Activated T-cell treated with anti-CD3 and anti-CD28 coated beads, Interleukin-2, amount 50 U/mL, for 24 hours (primary cell): Measurements from ENCODE around the gene SPAST.
"Not testable (repeated sequence)": the region's sequence is repeated elsewhere in the genome, so short reads cannot be mapped to it uniquely, and the experiment has no call there.

ENCODE experiments used
- DNase-seq: peaks from one replicate; pipeline ENCODE4 v3.0.0-alpha.2; 2020
- H3K27ac Mint-ChIP-seq: 2 replicates; pipeline ENCODE4 v1.8.0; 2020; ENCODE audit warnings: mild to moderate bottlenecking, mixed read lengths
- H3K27me3 Mint-ChIP-seq: 2 replicates; pipeline ENCODE4 v1.8.0; 2020; ENCODE audit warnings: mixed read lengths
- H3K36me3 Mint-ChIP-seq: 2 replicates; pipeline ENCODE4 v1.8.0; 2020; ENCODE audit warnings: low read depth, mixed read lengths
- H3K4me1 Mint-ChIP-seq: 2 replicates; pipeline ENCODE4 v1.8.0; 2020; ENCODE audit warnings: low read depth, mixed read lengths
- H3K4me3 Mint-ChIP-seq: 2 replicates; pipeline ENCODE4 v1.8.0; 2020; ENCODE audit warnings: mild to moderate bottlenecking, moderate library complexity, mixed read lengths
- H3K9me3 Mint-ChIP-seq: 2 replicates; pipeline ENCODE4 v1.8.0; 2020; ENCODE audit warnings: mixed read lengths

The SPAST gene

DNA sequence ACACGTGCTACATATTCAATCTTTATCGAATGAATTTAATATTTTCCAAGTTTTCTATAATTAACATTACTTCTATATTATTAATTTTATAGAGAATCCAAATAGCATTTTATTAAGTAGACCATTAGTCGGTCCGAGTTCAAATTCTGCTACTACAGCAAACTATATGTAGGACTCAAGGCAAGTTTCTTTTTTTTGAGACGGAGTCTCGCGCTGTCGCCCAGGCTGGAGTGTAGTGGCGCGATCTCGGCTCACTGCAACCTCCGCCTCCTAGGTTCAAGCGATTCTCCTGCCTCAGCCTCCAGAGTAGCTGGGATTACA, 101.6 kb downstream of the SPAST start:
- Mint-ChIP-seq H3K4me1 (peaks cover 36% of the 10 kb centered on the region), H3K36me3 (peaks cover 33% of the 10 kb centered on the region), H3K4me3 (peak overlapping the region; percentile 100), H3K27ac (peak overlapping the region; percentile 99)
- not testable (repeated sequence) for DNase-seq, H3K9me3 Mint-ChIP-seq, H3K27me3 Mint-ChIP-seq

DNA sequence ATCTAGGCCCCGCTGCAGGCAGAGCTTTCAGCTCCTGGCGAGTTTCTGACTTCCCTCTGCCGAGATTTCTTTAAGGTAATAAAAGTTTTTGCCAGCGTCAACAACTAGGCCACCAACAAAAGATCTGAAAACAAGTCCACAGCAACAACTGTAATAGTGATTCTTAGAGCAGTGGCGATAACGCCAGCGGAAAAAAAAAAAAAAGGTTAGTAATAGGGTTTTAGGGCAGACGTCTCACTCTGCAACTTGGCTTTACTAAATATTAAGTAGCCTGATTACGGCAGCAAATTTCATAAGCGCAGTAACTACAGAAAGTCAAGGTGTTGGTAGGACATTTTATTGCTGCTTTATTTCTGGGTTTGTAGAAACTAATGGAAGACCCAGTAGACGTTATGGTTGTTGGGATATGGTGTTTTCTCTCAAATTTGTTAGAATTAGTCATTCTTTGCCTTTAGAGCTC, 102.8 kb downstream of the SPAST start:
- Mint-ChIP-seq H3K27me3 (no peaks in the 10 kb centered on the region), H3K27ac (peak overlapping the region; percentile 99), H3K9me3 (no peaks in the 10 kb centered on the region), H3K4me3 (peak overlapping the region; percentile 100), H3K4me1 (peaks cover 43% of the 10 kb centered on the region), H3K36me3 (peaks cover 41% of the 10 kb centered on the region)
- DNase-seq = no peak

DNA sequence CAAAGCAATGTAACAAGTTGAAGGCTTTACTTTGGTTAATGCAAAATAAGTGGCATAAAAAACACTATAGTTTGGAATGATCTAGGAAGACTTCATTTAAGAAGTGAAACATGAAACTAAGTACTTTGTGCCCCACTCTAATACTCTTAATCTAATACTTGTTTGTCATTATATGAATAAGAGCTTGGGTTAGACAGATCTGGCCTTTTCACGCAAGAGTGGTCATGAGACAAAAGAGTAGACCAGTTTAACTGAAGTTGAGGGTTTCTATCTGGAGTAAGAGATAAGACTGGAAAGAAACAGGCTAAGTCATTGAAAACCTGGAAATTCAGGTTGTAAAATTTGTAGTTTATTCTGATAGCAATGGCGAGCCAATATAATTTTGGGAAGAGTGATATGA, 105.2 kb downstream of the SPAST start:
- peaks cover 64% of the 10 kb centered on the region for H3K36me3 Mint-ChIP-seq
- H3K4me1 Mint-ChIP-seq = peaks cover 46% of the 10 kb centered on the region
- no peak overlapping the region for H3K4me3 Mint-ChIP-seq
- H3K27me3 Mint-ChIP-seq = no peaks in the 10 kb centered on the region
- peak overlapping the region; percentile 67 for H3K27ac Mint-ChIP-seq
- H3K9me3 Mint-ChIP-seq = no peaks in the 10 kb centered on the region
- no peak for DNase-seq

DNA sequence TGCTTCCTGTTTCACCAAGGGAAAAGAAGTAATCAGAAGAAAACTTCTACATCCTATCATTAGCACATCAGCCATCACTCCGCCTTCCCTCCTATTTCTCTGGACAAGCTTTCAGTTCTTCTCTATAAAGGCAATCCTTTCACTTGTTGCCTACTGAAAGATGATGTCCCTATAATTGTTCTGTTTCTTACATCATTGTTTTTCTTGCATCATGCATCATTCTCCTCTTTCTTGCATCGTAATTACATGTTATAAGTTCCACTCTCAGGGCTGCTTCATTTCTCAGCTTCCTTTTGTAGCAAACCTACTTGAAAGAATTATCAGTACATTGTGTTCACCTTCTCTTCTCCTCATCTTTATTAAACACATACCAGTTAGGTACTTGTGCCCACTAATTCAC, 109.5 kb downstream of the SPAST start:
- H3K27ac Mint-ChIP-seq = peak overlapping the region; percentile 15

DNA sequence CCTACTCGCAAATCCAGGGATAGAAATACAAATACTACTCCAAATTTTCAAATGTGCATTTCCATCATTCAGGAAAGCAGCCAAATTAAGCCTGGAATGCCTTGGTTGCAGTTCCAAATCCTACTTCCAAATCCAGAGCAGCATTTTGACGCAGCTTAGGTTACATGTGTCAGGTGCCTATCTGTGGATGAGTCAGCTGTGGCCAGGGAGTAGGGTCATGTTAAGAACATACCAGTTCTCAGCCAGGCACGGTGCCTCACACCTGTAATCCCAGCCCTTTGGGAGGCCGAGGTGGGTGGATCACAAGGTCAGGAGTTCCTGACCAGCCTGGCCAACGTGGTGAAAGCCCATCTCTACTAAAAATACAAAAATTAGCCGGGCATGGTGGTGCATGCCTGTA, 119.3 kb downstream of the SPAST start:
- Mint-ChIP-seq H3K27me3 (no peaks in the 10 kb centered on the region), H3K4me3 (no peak overlapping the region), H3K9me3 (no peaks in the 10 kb centered on the region), H3K4me1 (peaks cover 4% of the 10 kb centered on the region), H3K36me3 (peaks cover 69% of the 10 kb centered on the region), H3K27ac (no peak overlapping the region)
- DNase-seq = no peak

More for the DNA sequence above, 109.5 kb downstream of the SPAST start:
- H3K4me1 Mint-ChIP-seq = peaks cover 25% of the 10 kb centered on the region
- H3K4me3 Mint-ChIP-seq = no peak overlapping the region
- no peaks in the 10 kb centered on the region for H3K9me3 Mint-ChIP-seq
- H3K36me3 Mint-ChIP-seq = peaks cover 67% of the 10 kb centered on the region
- no peak for DNase-seq
- H3K27me3 Mint-ChIP-seq = no peaks in the 10 kb centered on the region

DNA sequence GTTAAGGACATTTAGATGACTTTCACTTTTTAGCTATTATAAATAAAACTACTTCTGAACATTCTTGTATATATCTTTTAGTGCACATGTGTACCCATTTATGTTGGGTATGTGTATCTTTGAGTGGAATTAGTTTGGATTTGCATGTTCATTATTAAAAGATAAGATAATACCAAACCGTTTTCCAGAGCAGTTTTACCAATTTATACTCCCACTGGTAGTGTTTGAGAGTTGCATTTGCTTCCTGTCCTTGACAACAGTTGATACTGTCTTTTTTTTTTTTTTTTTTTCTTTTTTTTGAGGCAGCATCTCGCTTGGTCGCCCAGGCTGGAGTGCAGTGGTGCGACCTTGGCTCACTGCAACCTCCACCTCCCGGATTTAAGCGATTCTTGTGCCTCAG, 125.7 kb downstream of the SPAST start:
- no peak overlapping the region for H3K27ac Mint-ChIP-seq
- H3K9me3 Mint-ChIP-seq = no peaks in the 10 kb centered on the region
- peaks cover 75% of the 10 kb centered on the region for H3K36me3 Mint-ChIP-seq
- no peak overlapping the region for H3K4me3 Mint-ChIP-seq
- peaks cover 32% of the 10 kb centered on the region for H3K4me1 Mint-ChIP-seq
- DNase-seq = no peak
- no peaks in the 10 kb centered on the region for H3K27me3 Mint-ChIP-seq

DNA sequence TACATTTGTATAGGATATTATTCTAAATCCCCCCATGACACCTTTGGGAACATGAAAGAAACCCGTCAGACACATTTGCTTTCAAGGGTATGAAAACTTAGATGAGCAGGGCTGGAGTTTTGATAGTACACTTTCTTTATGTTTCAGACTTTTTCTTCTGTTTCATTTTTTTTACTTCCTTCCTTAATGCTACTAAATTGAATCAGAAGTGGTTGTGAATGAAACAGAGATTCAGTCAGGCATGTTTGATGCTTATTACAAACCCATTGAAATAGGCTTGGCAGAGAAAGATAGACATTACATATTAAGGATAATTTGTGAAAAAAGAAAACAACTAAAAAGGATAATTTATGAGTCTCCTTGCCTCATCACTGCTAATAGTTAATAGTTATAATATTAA, 129.1 kb downstream of the SPAST start:
- no peaks in the 10 kb centered on the region for H3K27me3 Mint-ChIP-seq

DNA sequence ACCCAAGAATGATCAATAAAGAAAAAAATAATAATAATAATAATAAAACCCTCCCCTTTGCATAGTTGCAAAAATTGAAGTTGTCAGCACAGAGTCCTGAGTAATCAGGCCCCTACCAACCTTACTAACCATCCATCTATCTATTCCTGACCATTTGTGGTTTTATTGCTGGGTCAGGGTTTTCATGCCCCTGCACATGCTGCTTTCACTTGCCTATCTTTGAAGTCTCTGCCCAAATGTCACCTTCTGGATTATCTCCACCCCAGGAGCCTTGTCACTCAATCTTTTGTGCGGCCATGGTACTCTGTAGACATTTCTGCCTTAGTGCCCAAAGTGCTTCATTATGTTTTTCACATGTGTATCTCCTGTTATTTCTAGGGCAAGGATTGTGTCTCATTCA, 137.5 kb downstream of the SPAST start:
- Mint-ChIP-seq H3K27me3 (no peaks in the 10 kb centered on the region), H3K4me3 (no peak overlapping the region), H3K27ac (peak overlapping the region; percentile 5), H3K9me3 (no peaks in the 10 kb centered on the region), H3K36me3 (peaks cover 77% of the 10 kb centered on the region), H3K4me1 (peaks cover 3% of the 10 kb centered on the region)
- no peak for DNase-seq

More for the DNA sequence above, 129.1 kb downstream of the SPAST start:
- Mint-ChIP-seq H3K27ac (peak overlapping the region; percentile 80), H3K9me3 (no peaks in the 10 kb centered on the region), H3K36me3 (peaks cover 64% of the 10 kb centered on the region), H3K4me1 (peaks cover 30% of the 10 kb centered on the region), H3K4me3 (no peak overlapping the region)
- no peak for DNase-seq

DNA sequence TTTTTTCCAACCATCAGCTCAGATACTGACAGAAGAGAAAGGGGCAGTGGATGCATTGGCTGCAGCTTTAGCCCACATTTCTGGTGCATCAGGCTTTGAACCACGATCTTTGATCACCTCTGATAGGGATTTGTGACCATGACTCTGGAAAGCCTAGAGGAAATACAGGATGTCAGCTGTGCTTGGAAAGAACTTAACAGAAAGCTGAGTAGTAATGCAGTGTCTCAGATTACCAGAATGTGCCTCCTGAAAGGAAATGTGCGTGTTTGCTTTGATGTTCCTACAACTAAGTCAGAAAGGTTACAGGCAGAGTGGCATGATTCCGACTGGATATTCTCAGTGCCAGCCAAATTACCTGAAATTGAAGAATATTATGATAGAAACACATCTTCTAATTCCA, 140.1 kb downstream of the SPAST start:
- H3K36me3 Mint-ChIP-seq = peaks cover 71% of the 10 kb centered on the region
- peak overlapping the region; percentile 8 for H3K27ac Mint-ChIP-seq
- H3K4me1 Mint-ChIP-seq, H3K4me3 Mint-ChIP-seq, H3K27me3 Mint-ChIP-seq, H3K9me3 Mint-ChIP-seq, DNase-seq: not testable (repeated sequence)
